Tibial nerve (tissue), 4 donors: ENCODE measurements around the gene PRM1.

Source experiments
- EP300 ChIP-seq, 2 donors: sonication (generic); formaldehyde crosslinking; IDR thresholded peaks; one replicate each; pipeline ENCODE4 v1.6.1; 2017; ENCODE audit warnings: antibody characterized with exemption in 2 of 2, mild to moderate bottlenecking in 1 of 2
- POLR2A ChIP-seq, 2 donors: fragments of 450-650 bp; IDR thresholded peaks; one replicate each; pipeline ENCODE4 v1.6.1; 2017; ENCODE audit warnings: antibody characterized with exemption in 2 of 2, mild to moderate bottlenecking in 2 of 2, moderate library complexity in 2 of 2
- TF ChIP-seq, protein P1 (sequence below), 5 experiments: fragments of 200-600 bp in 3 of 5; fragments of 450-650 bp in 2 of 5; sonication (generic) in 3 of 5; IDR thresholded peaks; one replicate each; pipeline ENCODE4 v1.5.1; 2016 to 2019; ENCODE audit warnings: antibody characterized with exemption in 5 of 5, mild to moderate bottlenecking in 3 of 5, moderate library complexity in 2 of 5

DNA sequence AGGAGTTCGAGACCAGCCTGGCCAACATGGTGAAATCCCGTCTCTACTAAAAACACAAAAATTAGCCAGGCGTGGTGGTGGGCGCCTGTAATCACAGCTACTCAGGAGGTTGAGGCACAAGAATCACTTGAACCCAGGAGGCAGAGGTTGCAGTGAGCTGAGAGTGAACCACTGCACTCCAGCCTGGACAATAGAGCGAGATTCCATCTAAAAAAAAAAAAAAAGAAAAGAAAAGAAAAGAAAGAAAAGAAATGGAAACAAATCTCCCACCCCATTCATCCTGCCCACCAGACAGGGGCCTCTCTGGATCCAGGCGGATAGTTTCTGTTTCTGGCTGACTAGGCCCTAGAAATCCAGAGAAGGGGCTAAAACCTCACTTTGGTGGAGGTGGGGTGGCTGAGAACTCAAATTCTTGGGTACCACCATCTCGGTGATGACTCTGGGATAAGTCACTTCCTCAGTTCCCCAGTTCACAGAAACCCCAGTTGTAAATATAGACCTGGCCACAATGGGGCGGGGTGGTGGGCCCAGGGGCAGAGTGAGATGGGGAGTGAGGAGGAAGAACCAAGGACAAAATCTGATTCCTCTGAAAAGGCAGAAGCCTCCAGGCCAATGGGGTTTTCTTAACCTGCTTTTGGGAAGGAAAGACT is 47.3 kb downstream of the PRM1 start:
- TF ChIP-seq EP300 (IDR thresholded peaks at IDR 0.05), result no peak
- TF ChIP-seq, protein P1, sequence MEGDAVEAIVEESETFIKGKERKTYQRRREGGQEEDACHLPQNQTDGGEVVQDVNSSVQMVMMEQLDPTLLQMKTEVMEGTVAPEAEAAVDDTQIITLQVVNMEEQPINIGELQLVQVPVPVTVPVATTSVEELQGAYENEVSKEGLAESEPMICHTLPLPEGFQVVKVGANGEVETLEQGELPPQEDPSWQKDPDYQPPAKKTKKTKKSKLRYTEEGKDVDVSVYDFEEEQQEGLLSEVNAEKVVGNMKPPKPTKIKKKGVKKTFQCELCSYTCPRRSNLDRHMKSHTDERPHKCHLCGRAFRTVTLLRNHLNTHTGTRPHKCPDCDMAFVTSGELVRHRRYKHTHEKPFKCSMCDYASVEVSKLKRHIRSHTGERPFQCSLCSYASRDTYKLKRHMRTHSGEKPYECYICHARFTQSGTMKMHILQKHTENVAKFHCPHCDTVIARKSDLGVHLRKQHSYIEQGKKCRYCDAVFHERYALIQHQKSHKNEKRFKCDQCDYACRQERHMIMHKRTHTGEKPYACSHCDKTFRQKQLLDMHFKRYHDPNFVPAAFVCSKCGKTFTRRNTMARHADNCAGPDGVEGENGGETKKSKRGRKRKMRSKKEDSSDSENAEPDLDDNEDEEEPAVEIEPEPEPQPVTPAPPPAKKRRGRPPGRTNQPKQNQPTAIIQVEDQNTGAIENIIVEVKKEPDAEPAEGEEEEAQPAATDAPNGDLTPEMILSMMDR (IDR thresholded peaks at IDR 0.05), result no peak
- no peak for TF ChIP-seq POLR2A (IDR thresholded peaks at IDR 0.05)
